H9 (cell line): Measurements from ENCODE around the gene ARID3C. TPM values are rescaled to one million over a fixed set of nuclear protein-coding genes. Genes with fewer than 3 reads are reported as not detected.

ENCODE experiments used
- DNase-seq: peaks from one replicate; pipeline ENCODE4 v3.0.0-alpha.2; 2017
- H2AFZ ChIP-seq: one replicate; pipeline ENCODE4 v1.6.1; 2013; ENCODE audit warnings: mild to moderate bottlenecking, low read length, control low read depth, moderate library complexity
- H2AK5ac ChIP-seq: 2 replicates; pipeline ENCODE4 v1.6.1; 2013; ENCODE audit warnings: low read length, control low read depth, mixed read lengths; ENCODE audit not compliant: insufficient read length
- H2BK120ac ChIP-seq: one replicate; pipeline ENCODE4 v1.6.1; 2013; ENCODE audit warnings: low read depth, mild to moderate bottlenecking, low read length, control low read depth, inconsistent platforms; ENCODE audit not compliant: poor library complexity, severe bottlenecking
- H2BK12ac ChIP-seq: 2 replicates; pipeline ENCODE4 v1.6.1; 2013; ENCODE audit warnings: low read length, control low read depth, mixed read lengths, low read depth; ENCODE audit not compliant: insufficient read length
- H2BK15ac ChIP-seq: 2 replicates; pipeline ENCODE4 v1.6.1; 2013; ENCODE audit warnings: low read depth, low read length, control low read depth
- H2BK20ac ChIP-seq: one replicate; pipeline ENCODE4 v1.6.1; 2013; ENCODE audit warnings: low read depth, mild to moderate bottlenecking, low read length, control low read depth, inconsistent platforms; ENCODE audit not compliant: poor library complexity, severe bottlenecking
- H2BK5ac ChIP-seq: 2 replicates; pipeline ENCODE4 v1.6.1; 2013; ENCODE audit warnings: low read length, control low read depth, mixed read lengths; ENCODE audit not compliant: insufficient read length
- H3K14ac ChIP-seq: 2 replicates; pipeline ENCODE4 v1.6.1; 2013; ENCODE audit warnings: low read length, control low read depth; ENCODE audit not compliant: insufficient read depth
- H3K18ac ChIP-seq: 2 replicates; pipeline ENCODE4 v1.6.1; 2013; ENCODE audit warnings: low read depth, mild to moderate bottlenecking, mixed read lengths, low read length, control low read depth; ENCODE audit not compliant: insufficient read length
- H3K23ac ChIP-seq: 2 replicates; pipeline ENCODE4 v1.6.1; 2013; ENCODE audit warnings: low read length, control low read depth, mixed read lengths, low read depth; ENCODE audit not compliant: insufficient read length
- H3K23me2 ChIP-seq: 2 replicates; pipeline ENCODE4 v1.6.1; 2013; ENCODE audit warnings: low read depth, mild to moderate bottlenecking, mixed read lengths, low read length, control low read depth; ENCODE audit not compliant: insufficient read length, poor library complexity, severe bottlenecking
- H3K27ac ChIP-seq: 2 replicates; pipeline ENCODE4 v1.5.1; 2013; ENCODE audit warnings: low read length, control low read depth, mixed read lengths, low read depth; ENCODE audit not compliant: insufficient read length
- H3K27me3 ChIP-seq: 2 replicates; pipeline ENCODE4 v1.6.1; 2013; ENCODE audit warnings: low read length, control low read depth, inconsistent platforms; ENCODE audit not compliant: insufficient read depth
- H3K4ac ChIP-seq: 2 replicates; pipeline ENCODE4 v1.6.1; 2013; ENCODE audit warnings: low read depth, mild to moderate bottlenecking, control low read depth, inconsistent platforms, low read length, moderate library complexity
- H3K4me1 ChIP-seq: 2 replicates; pipeline ENCODE4 v1.6.1; 2013; ENCODE audit warnings: low read length, control low read depth, inconsistent platforms; ENCODE audit not compliant: insufficient read depth
- H3K4me2 ChIP-seq: 2 replicates; pipeline ENCODE4 v1.6.1; 2013; ENCODE audit warnings: low read length, control low read depth, mixed read lengths; ENCODE audit not compliant: insufficient read length, insufficient read depth
- H3K56ac ChIP-seq: 2 replicates; pipeline ENCODE4 v1.6.1; 2013; ENCODE audit warnings: low read depth, mild to moderate bottlenecking, mixed read lengths, low read length, control low read depth; ENCODE audit not compliant: insufficient read length
- H3K79me1 ChIP-seq: 2 replicates; pipeline ENCODE4 v1.6.1; 2013; ENCODE audit warnings: low read depth, mild to moderate bottlenecking, moderate library complexity, low read length, control low read depth, inconsistent platforms; ENCODE audit not compliant: insufficient read depth, poor library complexity, severe bottlenecking
- H3K79me2 ChIP-seq: 2 replicates; pipeline ENCODE4 v1.6.1; 2013; ENCODE audit warnings: low read length, control low read depth, inconsistent platforms; ENCODE audit not compliant: insufficient read depth
- H3K9ac ChIP-seq: 2 replicates; pipeline ENCODE4 v1.6.1; 2013; ENCODE audit warnings: low read length, control low read depth, mixed read lengths; ENCODE audit not compliant: insufficient read length; ENCODE audit errors: extremely low read depth
- H3K9me3 ChIP-seq: one replicate; pipeline ENCODE4 v1.6.1; 2013; ENCODE audit warnings: low read depth, low read length, inconsistent platforms; ENCODE audit not compliant: control insufficient read depth
- H3T11ph ChIP-seq: one replicate; pipeline ENCODE4 v1.6.1; 2013; ENCODE audit warnings: mild to moderate bottlenecking, low read length, control low read depth, inconsistent platforms
- H4K20me1 ChIP-seq: one replicate; pipeline ENCODE4 v1.6.1; 2013; ENCODE audit not compliant: control insufficient read depth, insufficient read length, insufficient read depth
- H4K5ac ChIP-seq: 2 replicates; pipeline ENCODE4 v1.6.1; 2013; ENCODE audit warnings: low read depth, mild to moderate bottlenecking, mixed read lengths, low read length, control low read depth; ENCODE audit not compliant: insufficient read length
- H4K8ac ChIP-seq: replicated peaks from 2 replicates; pipeline ENCODE4 v1.6.1; 2013; ENCODE audit warnings: low read length, control low read depth, mixed read lengths, low read depth; ENCODE audit not compliant: insufficient read length
- H4K91ac ChIP-seq: 2 replicates; pipeline ENCODE4 v1.6.1; 2013; ENCODE audit warnings: low read depth, mild to moderate bottlenecking, moderate library complexity, mixed read lengths, low read length, control low read depth; ENCODE audit not compliant: insufficient read length
- H3K27ac Mint-ChIP-seq, 3 experiments: 2 replicates in 2 of 3; 3 replicates in 1 of 3; pipeline ENCODE4 v1.8.0; 2020 to 2021; ENCODE audit warnings: mixed read lengths in 3 of 3, mild to moderate bottlenecking in 1 of 3, moderate library complexity in 1 of 3
- H3K27me3 Mint-ChIP-seq: 2 replicates; pipeline ENCODE4 v1.8.0; 2021; ENCODE audit warnings: low read depth, mild to moderate bottlenecking, moderate library complexity, mixed read lengths
- H3K36me3 Mint-ChIP-seq, 3 experiments: 2 replicates in 2 of 3; 3 replicates in 1 of 3; pipeline ENCODE4 v1.8.0; 2020 to 2021; ENCODE audit warnings: low read depth in 3 of 3, mixed read lengths in 3 of 3; ENCODE audit not compliant: insufficient read depth in 1 of 3
- H3K4me1 Mint-ChIP-seq, 2 experiments: 2 replicates each; pipeline ENCODE4 v1.8.0; 2020; ENCODE audit warnings: mixed read lengths in 2 of 2
- H3K4me3 Mint-ChIP-seq, 2 experiments: 2 replicates in 1 of 2; 3 replicates in 1 of 2; pipeline ENCODE4 v1.8.0; 2020 to 2021; ENCODE audit warnings: mild to moderate bottlenecking in 2 of 2, mixed read lengths in 2 of 2, moderate library complexity in 1 of 2
- H3K9me3 Mint-ChIP-seq, 2 experiments: 2 replicates in 1 of 2; 3 replicates in 1 of 2; pipeline ENCODE4 v1.8.0; 2020; ENCODE audit warnings: mild to moderate bottlenecking in 2 of 2, mixed read lengths in 2 of 2, moderate library complexity in 1 of 2
- WGBS: extraction: QIAGEN DNeasy Blood & Tissue Kit; methylation state at CpG from one replicate; pipeline ENCODE4 v1.1.7; 2013; ENCODE audit warnings: missing lambda C conversion rate, low lambda C conversion rate, mixed read lengths; ENCODE audit not compliant: insufficient read length; ENCODE audit errors: extremely low coverage; 5-methylcytosine and 5-hydroxymethylcytosine counted together
- total RNA-seq: library from RNA; stranded (reverse); gene quantifications from 2 replicates; pipeline ENCODE4 v1.2.1, GENCODE V29; 2021
- TF ChIP-seq, protein P1 (sequence below): fragments of 200-600 bp; sonication (generic); conservative IDR thresholded peaks from 3 replicates; pipeline ENCODE4 v1.8.0; 2021; ENCODE audit warnings: antibody characterized with exemption, mild to moderate bottlenecking

The ARID3C gene
- total RNA-seq, 1 experiment from 2014 or later = not detected

DNA sequence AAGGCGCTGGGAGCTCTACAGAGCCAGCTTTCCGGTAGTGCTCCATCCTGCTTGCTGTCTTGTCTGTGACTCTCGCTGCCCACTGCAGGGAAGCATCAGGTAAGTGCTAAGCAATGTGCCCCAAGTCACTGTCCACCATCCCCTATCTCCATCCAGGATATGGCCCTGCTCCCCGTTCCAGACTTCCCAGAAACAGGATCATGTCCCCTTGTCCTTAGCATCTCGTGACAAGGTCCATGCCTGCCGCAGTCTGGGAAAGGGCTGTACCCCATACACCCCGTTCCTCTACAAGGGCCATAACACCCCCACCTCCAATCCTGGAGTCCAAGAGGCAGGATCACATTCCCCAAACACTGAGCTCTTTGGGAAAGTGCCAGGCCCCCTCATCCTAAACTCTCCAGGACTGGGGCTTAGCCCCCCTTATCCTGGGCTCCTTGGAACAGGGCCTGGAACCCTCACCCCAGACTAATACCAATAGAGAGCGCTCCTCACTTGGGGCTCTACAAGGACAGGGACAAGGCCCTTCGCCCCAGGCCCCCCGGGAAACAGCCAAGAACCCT lies 17.5 kb downstream of the ARID3C start:
- Histone ChIP-seq H4K5ac (no peak overlapping the region), H2BK20ac (no peak overlapping the region), H3K4ac (no peak overlapping the region), H3T11ph (no peak overlapping the region), H3K27me3 (no peaks in the 10 kb centered on the region), H3K18ac (peak overlapping the region; percentile 61), H3K14ac (peak overlapping the region; percentile 92; the same call in 1 of the 2 replicates), H3K23me2 (peaks cover 14% of the 10 kb centered on the region), H3K56ac (no peak overlapping the region), H4K20me1 (no peaks in the 10 kb centered on the region), H2BK12ac (no peak overlapping the region), H3K9me3 (no peaks in the 10 kb centered on the region), H3K23ac (no peak overlapping the region), H2BK120ac (no peak overlapping the region), H3K9ac (peak overlapping the region; percentile 61), H2AK5ac (no peak overlapping the region), H3K79me2 (no peaks in the 10 kb centered on the region), H4K91ac (no peak overlapping the region), H2AFZ (no peak overlapping the region), H3K4me2 (peak overlapping the region; percentile 86), H3K27ac (no peak overlapping the region), H3K4me1 (no peaks in the 10 kb centered on the region; the same call in 1 of the 2 replicates), H4K8ac (no peak overlapping the region), H2BK15ac (no peak overlapping the region), H2BK5ac (no peak overlapping the region), H3K79me1 (no peaks in the 10 kb centered on the region)
- TF ChIP-seq, protein P1, sequence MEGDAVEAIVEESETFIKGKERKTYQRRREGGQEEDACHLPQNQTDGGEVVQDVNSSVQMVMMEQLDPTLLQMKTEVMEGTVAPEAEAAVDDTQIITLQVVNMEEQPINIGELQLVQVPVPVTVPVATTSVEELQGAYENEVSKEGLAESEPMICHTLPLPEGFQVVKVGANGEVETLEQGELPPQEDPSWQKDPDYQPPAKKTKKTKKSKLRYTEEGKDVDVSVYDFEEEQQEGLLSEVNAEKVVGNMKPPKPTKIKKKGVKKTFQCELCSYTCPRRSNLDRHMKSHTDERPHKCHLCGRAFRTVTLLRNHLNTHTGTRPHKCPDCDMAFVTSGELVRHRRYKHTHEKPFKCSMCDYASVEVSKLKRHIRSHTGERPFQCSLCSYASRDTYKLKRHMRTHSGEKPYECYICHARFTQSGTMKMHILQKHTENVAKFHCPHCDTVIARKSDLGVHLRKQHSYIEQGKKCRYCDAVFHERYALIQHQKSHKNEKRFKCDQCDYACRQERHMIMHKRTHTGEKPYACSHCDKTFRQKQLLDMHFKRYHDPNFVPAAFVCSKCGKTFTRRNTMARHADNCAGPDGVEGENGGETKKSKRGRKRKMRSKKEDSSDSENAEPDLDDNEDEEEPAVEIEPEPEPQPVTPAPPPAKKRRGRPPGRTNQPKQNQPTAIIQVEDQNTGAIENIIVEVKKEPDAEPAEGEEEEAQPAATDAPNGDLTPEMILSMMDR = no peak
- peak; percentile 30 for DNase-seq
- H3K4me3 Mint-ChIP-seq = peak overlapping the region; percentile 88 to 95
- no peaks in the 10 kb centered on the region for H3K9me3 Mint-ChIP-seq
- peaks cover 7 to 20% of the 10 kb centered on the region in 2 experiments for H3K4me1 Mint-ChIP-seq
- no CpG with 5 or more reads among the region's 10 CpGs for WGBS
- 0 out of 7 replicates have a peak, but pooled peaks cover 0 to 1% (median 0%) of the 10 kb centered on the region in 3 experiments for H3K36me3 Mint-ChIP-seq
- H3K27me3 Mint-ChIP-seq = peaks cover 2% of the 10 kb centered on the region; the same call in 1 of the 2 replicates
- peak overlapping the region in 2 of 3 experiments; percentile 92 to 96; a peak in 4 of 7 replicates for H3K27ac Mint-ChIP-seq
